CD14-positive monocyte (primary cell): ENCODE measurements around the gene CTSE. TPM values are rescaled to one million over a fixed set of nuclear protein-coding genes. Genes with fewer than 3 reads are reported as not detected.

ENCODE experiments used
- DNase-seq, 3 donors: peaks; one replicate each; pipeline ENCODE4 v3.0.0-alpha.2; 2011 to 2022
- H2AFZ ChIP-seq: 2 replicates; pipeline ENCODE4 v1.6.0; 2012; ENCODE audit warnings: mild to moderate bottlenecking, low read depth, low read length, inconsistent platforms; ENCODE audit not compliant: insufficient read depth, poor library complexity, severe bottlenecking
- H3K27ac ChIP-seq, 2 donors: 1 replicate in 1 of 2; 2 replicates in 1 of 2; pipeline ENCODE4 v1.5.1; 2012 to 2013; ENCODE audit warnings: low read length in 2 of 2, control low read depth in 1 of 2, inconsistent platforms in 1 of 2, low read depth in 1 of 2, mild to moderate bottlenecking in 1 of 2
- H3K27me3 ChIP-seq, 2 donors: one replicate each; pipeline versions ENCODE4 v1.6.0 to v1.6.1; 2011 to 2013; ENCODE audit warnings: low read length in 2 of 2; ENCODE audit not compliant: control insufficient read depth in 2 of 2, insufficient read depth in 2 of 2
- H3K36me3 ChIP-seq, 2 donors: replicated peaks in 1 of 2; 1 replicate in 1 of 2; 2 replicates in 1 of 2; pipeline versions ENCODE4 v1.5.1 to v1.6.1; 2012 to 2013; ENCODE audit warnings: low read length in 2 of 2, control low read depth in 1 of 2, inconsistent platforms in 1 of 2, mild to moderate bottlenecking in 1 of 2; ENCODE audit not compliant: insufficient read depth in 2 of 2, control insufficient read depth in 1 of 2
- H3K4me1 ChIP-seq, 2 donors: 1 replicate in 1 of 2; 2 replicates in 1 of 2; pipeline versions ENCODE4 v1.5.1 to v1.6.1; 2012 to 2013; ENCODE audit warnings: low read length in 2 of 2, control low read depth in 1 of 2, inconsistent platforms in 1 of 2, mild to moderate bottlenecking in 1 of 2, moderate library complexity in 1 of 2; ENCODE audit not compliant: insufficient read depth in 2 of 2, control insufficient read depth in 1 of 2
- H3K4me2 ChIP-seq: replicated peaks from 2 replicates; pipeline ENCODE3; 2012; ENCODE audit warnings: low read length, moderate library complexity, mild to moderate bottlenecking; ENCODE audit not compliant: poor library complexity, severe bottlenecking; ENCODE audit errors: extremely low read depth
- H3K4me3 ChIP-seq, 3 experiments: fragments of 200-600 bp in 1 of 3; sonication (generic) in 1 of 3; replicated peaks in 1 of 3; 1 replicate in 2 of 3; 2 replicates in 1 of 3; pipeline ENCODE4 v1.5.1; 2011 to 2013; ENCODE audit warnings: low read length in 3 of 3, mild to moderate bottlenecking in 3 of 3, control low read depth in 2 of 3, low read depth in 2 of 3, inconsistent platforms in 1 of 3, moderate library complexity in 1 of 3
- H3K79me2 ChIP-seq: 2 replicates; pipeline ENCODE4 v1.6.0; 2012; ENCODE audit warnings: mild to moderate bottlenecking, control low read depth, inconsistent platforms, low read length, moderate library complexity; ENCODE audit not compliant: insufficient read depth
- H3K9ac ChIP-seq: 2 replicates; pipeline ENCODE4 v1.6.0; 2017; ENCODE audit warnings: low read length, mild to moderate bottlenecking; ENCODE audit not compliant: insufficient read depth, poor library complexity, severe bottlenecking
- H3K9me3 ChIP-seq, 2 donors: replicated peaks in 1 of 2; 1 replicate in 1 of 2; 2 replicates in 1 of 2; pipeline versions ENCODE4 v1.5.1 to v1.6.1; 2012 to 2013; ENCODE audit warnings: low read length in 2 of 2, control low read depth in 1 of 2; ENCODE audit not compliant: control insufficient read depth in 1 of 2, insufficient read depth in 1 of 2
- H4K20me1 ChIP-seq: 2 replicates; pipeline ENCODE4 v1.6.0; 2012; ENCODE audit warnings: mild to moderate bottlenecking, low read length, control low read depth, moderate library complexity; ENCODE audit not compliant: insufficient read depth
- H3K27ac Mint-ChIP-seq, 7 donors: one replicate each; pipeline ENCODE4 v1.8.0; 2020; ENCODE audit warnings: mild to moderate bottlenecking in 7 of 7, mixed read lengths in 7 of 7, moderate library complexity in 6 of 7, inconsistent platforms in 2 of 7
- H3K27me3 Mint-ChIP-seq, 3 donors: one replicate each; pipeline ENCODE4 v1.8.0; 2021 to 2022; ENCODE audit warnings: low read depth in 3 of 3, mild to moderate bottlenecking in 3 of 3, mixed read lengths in 3 of 3, moderate library complexity in 3 of 3, inconsistent platforms in 1 of 3
- H3K36me3 Mint-ChIP-seq, 2 donors: one replicate each; pipeline ENCODE4 v1.8.0; 2020; ENCODE audit warnings: mixed read lengths in 2 of 2, inconsistent platforms in 1 of 2, mild to moderate bottlenecking in 1 of 2
- H3K4me1 Mint-ChIP-seq: one replicate; pipeline ENCODE4 v1.8.0; 2020; ENCODE audit warnings: mild to moderate bottlenecking, mixed read lengths
- H3K4me3 Mint-ChIP-seq, 2 donors: one replicate each; pipeline ENCODE4 v1.8.0; 2020; ENCODE audit warnings: mild to moderate bottlenecking in 2 of 2, mixed read lengths in 2 of 2, moderate library complexity in 1 of 2
- H3K9me3 Mint-ChIP-seq, 7 donors: one replicate each; pipeline ENCODE4 v1.8.0; 2020 to 2022; ENCODE audit warnings: mixed read lengths in 7 of 7, mild to moderate bottlenecking in 6 of 7, moderate library complexity in 6 of 7, inconsistent platforms in 2 of 7
- WGBS: methylation state at CpG from one replicate; pipeline ENCODE4 v1.1.5; 2013; ENCODE audit warnings: missing lambda C conversion rate; ENCODE audit not compliant: insufficient coverage; 5-methylcytosine and 5-hydroxymethylcytosine counted together
- intact Hi-C, 2 donors: fragments of 100-400 bp; cut with micrococcal nuclease; formaldehyde crosslinking; loops; one replicate each; pipeline versions ENCODE4 v1.15.0 to v1.15.1; 2023
- polyA plus RNA-seq, 3 donors: library from polyadenylated mRNA; depleted of rRNA in 1 of 3; unstranded in 2 of 3; stranded (reverse) in 1 of 3; fragments of 300-500 nt in 2 of 3; fragments of >200 nt in 1 of 3; fragmentation: Illumina TruSeq in 2 of 3; gene quantifications; 1 replicate in 2 of 3; 2 replicates in 1 of 3; pipeline ENCODE4 v1.2.3, GENCODE V29; 2012 to 2021
- TF ChIP-seq, protein P1 (sequence below): fragments of 200-600 bp; IDR thresholded peaks from one replicate; pipeline ENCODE4 v1.8.0; 2022; ENCODE audit warnings: antibody characterized with exemption, mild to moderate bottlenecking

Gene CTSE
- polyA plus RNA-seq, 3 donors: not detected

DNA sequence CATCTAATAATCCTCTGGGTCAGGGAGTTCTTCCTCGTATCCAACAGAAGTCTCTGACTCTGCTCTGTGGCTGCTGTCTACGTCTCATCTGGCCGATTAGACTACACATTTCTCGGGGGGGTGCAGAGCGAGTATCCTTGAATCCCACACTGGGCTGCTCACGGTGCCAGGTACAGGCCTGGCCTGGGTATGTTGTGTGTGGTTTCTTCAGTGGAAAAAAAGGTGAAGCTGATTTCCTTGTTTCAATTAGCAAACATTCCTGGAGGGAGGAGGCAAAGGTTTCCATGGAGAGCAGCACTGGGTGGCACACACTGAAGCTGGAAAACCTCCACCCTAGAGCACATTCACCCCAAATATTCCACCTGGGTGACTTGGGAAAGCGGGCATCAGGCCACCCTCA lies 18.5 kb downstream of the CTSE start:
- intact Hi-C loops: no loop called here
- TF ChIP-seq, protein P1, sequence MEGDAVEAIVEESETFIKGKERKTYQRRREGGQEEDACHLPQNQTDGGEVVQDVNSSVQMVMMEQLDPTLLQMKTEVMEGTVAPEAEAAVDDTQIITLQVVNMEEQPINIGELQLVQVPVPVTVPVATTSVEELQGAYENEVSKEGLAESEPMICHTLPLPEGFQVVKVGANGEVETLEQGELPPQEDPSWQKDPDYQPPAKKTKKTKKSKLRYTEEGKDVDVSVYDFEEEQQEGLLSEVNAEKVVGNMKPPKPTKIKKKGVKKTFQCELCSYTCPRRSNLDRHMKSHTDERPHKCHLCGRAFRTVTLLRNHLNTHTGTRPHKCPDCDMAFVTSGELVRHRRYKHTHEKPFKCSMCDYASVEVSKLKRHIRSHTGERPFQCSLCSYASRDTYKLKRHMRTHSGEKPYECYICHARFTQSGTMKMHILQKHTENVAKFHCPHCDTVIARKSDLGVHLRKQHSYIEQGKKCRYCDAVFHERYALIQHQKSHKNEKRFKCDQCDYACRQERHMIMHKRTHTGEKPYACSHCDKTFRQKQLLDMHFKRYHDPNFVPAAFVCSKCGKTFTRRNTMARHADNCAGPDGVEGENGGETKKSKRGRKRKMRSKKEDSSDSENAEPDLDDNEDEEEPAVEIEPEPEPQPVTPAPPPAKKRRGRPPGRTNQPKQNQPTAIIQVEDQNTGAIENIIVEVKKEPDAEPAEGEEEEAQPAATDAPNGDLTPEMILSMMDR: no peak
- H3K36me3 Mint-ChIP-seq: no peaks in the 10 kb centered on the region

DNA sequence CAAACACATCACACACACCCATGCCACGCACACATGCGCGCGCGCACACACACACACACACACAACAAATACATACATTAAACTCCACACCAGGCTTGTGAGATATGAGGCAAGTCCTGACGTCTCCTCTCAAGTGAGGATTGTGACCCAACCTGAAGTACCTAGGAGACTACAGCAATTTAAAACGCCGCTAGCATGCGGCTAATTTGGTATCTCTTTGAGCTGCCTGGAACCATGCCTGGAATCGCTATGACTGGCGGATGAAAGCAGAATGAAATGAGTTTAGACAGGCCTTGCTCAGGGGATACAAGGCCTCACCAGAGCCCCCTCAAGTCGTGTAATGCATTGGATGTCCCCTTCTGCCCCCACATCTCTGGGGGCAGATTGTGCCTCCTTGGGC lies 18.9 kb downstream of the CTSE start:
- no peak overlapping the region for H3K4me2 ChIP-seq
- peaks cover 65% of the 10 kb centered on the region for H3K4me1 Mint-ChIP-seq
- H3K36me3 ChIP-seq: no peaks in the 10 kb centered on the region
- H3K27ac Mint-ChIP-seq: peak overlapping the region in 2 of 7 donors; percentile 9 to 39
- no peak overlapping the region for H3K27ac ChIP-seq
- TF ChIP-seq, protein P1: no peak
- H3K27me3 ChIP-seq: no peaks in the 10 kb centered on the region
- H3K79me2 ChIP-seq: peaks cover 7% of the 10 kb centered on the region
- no peaks in the 10 kb centered on the region for H3K9me3 Mint-ChIP-seq
- H3K9ac ChIP-seq: no peak overlapping the region
- H3K4me3 Mint-ChIP-seq: no peak overlapping the region
- H3K4me3 ChIP-seq: no peak overlapping the region
- WGBS: 89% methylated on average over 12 of the region's 12 CpGs
- H3K27me3 Mint-ChIP-seq: no peaks in the 10 kb centered on the region
- no peaks in the 10 kb centered on the region for H3K36me3 Mint-ChIP-seq
- no peaks in the 10 kb centered on the region for H4K20me1 ChIP-seq
- H3K9me3 ChIP-seq: no peaks in the 10 kb centered on the region
- no peak overlapping the region for H2AFZ ChIP-seq
- DNase-seq: no peak
- intact Hi-C loops: no loop called here
- peaks cover 53 to 58% of the 10 kb centered on the region in 2 donors for H3K4me1 ChIP-seq

More for the DNA sequence above, 18.5 kb downstream of the CTSE start:
- H3K9ac ChIP-seq: no peak overlapping the region
- no peaks in the 10 kb centered on the region for H4K20me1 ChIP-seq
- no peak overlapping the region for H3K4me3 ChIP-seq
- H3K9me3 ChIP-seq: no peaks in the 10 kb centered on the region
- H3K9me3 Mint-ChIP-seq: no peaks in the 10 kb centered on the region
- 96% methylated on average over 7 of the region's 7 CpGs for WGBS
- no peak for DNase-seq
- no peaks in the 10 kb centered on the region for H3K27me3 ChIP-seq
- H3K4me3 Mint-ChIP-seq: no peak overlapping the region
- H3K4me1 Mint-ChIP-seq: peaks cover 65% of the 10 kb centered on the region
- H3K27ac ChIP-seq: no peak overlapping the region
- H3K36me3 ChIP-seq: no peaks in the 10 kb centered on the region
- no peak overlapping the region for H3K4me2 ChIP-seq
- H2AFZ ChIP-seq: no peak overlapping the region
- H3K4me1 ChIP-seq: peaks cover 53 to 58% of the 10 kb centered on the region in 2 donors
- H3K27me3 Mint-ChIP-seq: no peaks in the 10 kb centered on the region
- peaks cover 7% of the 10 kb centered on the region for H3K79me2 ChIP-seq
- peak overlapping the region in 5 of 7 donors; percentile 0 to 68 (median 12) for H3K27ac Mint-ChIP-seq
